H1 (cell line): ENCODE measurements around the gene PARD3. TPM values are rescaled to one million over a fixed set of nuclear protein-coding genes. Genes with fewer than 3 reads are reported as not detected.

ENCODE experiments used
- CTCF ChIA-PET: fragments of 300-600 bp; sonication (Branson Sonifier 250); formaldehyde crosslinking; loops from one replicate; lab custom pipeline; 2021; ENCODE audit not compliant: partially characterized antibody; lab: Charles Lee
- POLR2A ChIA-PET: fragments of 300-600 bp; sonication (Branson Sonifier 250); formaldehyde crosslinking; loops from one replicate; lab custom pipeline; 2021; ENCODE audit warnings: inconsistent platforms; ENCODE audit not compliant: partially characterized antibody; lab: Charles Lee
- DNase-seq, 2 experiments: peaks; one replicate each; pipeline versions ENCODE4 v3.0.0 to v3.0.0-alpha.2; 2010 to 2022; ENCODE audit warnings: low spot score in 2 of 2, low read depth in 1 of 2, mixed read lengths in 1 of 2
- FAIRE-seq: peaks from 2 replicates; lab custom pipeline; 2011; peaks lifted over from hg19 to GRCh38; lab: Jason Lieb, UNC
- H2AFZ ChIP-seq: 2 replicates; pipeline ENCODE4 v1.8.1; 2012; ENCODE audit warnings: low read length, inconsistent platforms
- H2AK5ac ChIP-seq: 2 replicates; pipeline ENCODE4 v1.6.1; 2013; ENCODE audit warnings: low read depth, low read length
- H2BK120ac ChIP-seq: replicated peaks from 2 replicates; pipeline ENCODE3; 2013; ENCODE audit warnings: low read depth, low read length, inconsistent platforms
- H2BK12ac ChIP-seq: 2 replicates; pipeline ENCODE4 v1.6.1; 2013; ENCODE audit warnings: low read depth, low read length
- H2BK15ac ChIP-seq: 2 replicates; pipeline ENCODE4 v1.6.1; 2013; ENCODE audit warnings: low read length
- H2BK20ac ChIP-seq: 2 replicates; pipeline ENCODE4 v1.6.1; 2013; ENCODE audit warnings: low read length
- H2BK5ac ChIP-seq: 2 replicates; pipeline ENCODE4 v1.6.1; 2013; ENCODE audit warnings: low read depth, low read length
- H3K14ac ChIP-seq: 2 replicates; pipeline ENCODE4 v1.6.1; 2013; ENCODE audit warnings: inconsistent platforms; ENCODE audit not compliant: insufficient read length
- H3K18ac ChIP-seq: 2 replicates; pipeline ENCODE4 v1.6.1; 2013; ENCODE audit warnings: low read length; ENCODE audit errors: extremely low read depth
- H3K23ac ChIP-seq: 2 replicates; pipeline ENCODE4 v1.6.1; 2013; ENCODE audit warnings: inconsistent platforms; ENCODE audit not compliant: insufficient read length
- H3K23me2 ChIP-seq: 2 replicates; pipeline ENCODE4 v1.6.1; 2013; ENCODE audit warnings: low read depth, low read length
- H3K27ac ChIP-seq: 2 replicates; pipeline ENCODE4 v1.6.1; 2011; ENCODE audit warnings: low read depth, low read length, inconsistent platforms
- H3K27me3 ChIP-seq, 4 experiments: replicated peaks in 1 of 4; 1 replicate in 1 of 4; 2 replicates in 3 of 4; pipeline versions ENCODE4 v1.6.1 to v1.8.1; 2011 to 2013; ENCODE audit warnings: low read length in 3 of 4, mild to moderate bottlenecking in 3 of 4, inconsistent platforms in 2 of 4, mixed read lengths in 2 of 4, moderate library complexity in 1 of 4; ENCODE audit not compliant: control insufficient read depth in 3 of 4, insufficient read depth in 3 of 4; ENCODE audit errors: extremely low read depth in 1 of 4
- H3K36me3 ChIP-seq, 4 experiments: 2 replicates each; pipeline versions ENCODE4 v1.6.1 to v1.8.1; 2011 to 2013; ENCODE audit warnings: mild to moderate bottlenecking in 4 of 4, low read length in 3 of 4, moderate library complexity in 2 of 4, control low read depth in 1 of 4, inconsistent platforms in 1 of 4; ENCODE audit not compliant: insufficient read depth in 4 of 4, control insufficient read depth in 2 of 4
- H3K4ac ChIP-seq: replicated peaks from 2 replicates; pipeline ENCODE3; 2013; ENCODE audit warnings: low read length, low read depth, mixed read lengths, inconsistent platforms; ENCODE audit not compliant: insufficient read length
- H3K4me1 ChIP-seq, 4 experiments: replicated peaks in 1 of 4; 1 replicate in 1 of 4; 2 replicates in 3 of 4; pipeline versions ENCODE4 v1.6.1 to v1.8.1; 2011 to 2013; ENCODE audit warnings: low read length in 3 of 4, inconsistent platforms in 2 of 4, mixed read lengths in 1 of 4; ENCODE audit not compliant: insufficient read depth in 4 of 4, control insufficient read depth in 3 of 4
- H3K4me2 ChIP-seq, 2 experiments: 2 replicates each; pipeline versions ENCODE4 v1.6.1 to v1.8.1; 2011 to 2013; ENCODE audit warnings: low read depth in 2 of 2, low read length in 2 of 2, control low read depth in 1 of 2, inconsistent platforms in 1 of 2, mild to moderate bottlenecking in 1 of 2; ENCODE audit not compliant: insufficient read depth in 1 of 2
- H3K4me3 ChIP-seq, 4 experiments: fragments of 200-600, 300-600 bp in 1 of 4; sonication (generic), shearing (Covaris generic), sonication (Bioruptor Twin) in 1 of 4; 2 replicates each; pipeline versions ENCODE4 v1.5.1 to v1.8.1; 2011 to 2016; ENCODE audit warnings: low read length in 4 of 4, low read depth in 3 of 4, control low read depth in 2 of 4, inconsistent platforms in 2 of 4, mild to moderate bottlenecking in 2 of 4, mixed read lengths in 1 of 4, moderate library complexity in 1 of 4; ENCODE audit not compliant: insufficient read depth in 2 of 4; ENCODE audit errors: extremely low read depth in 1 of 4
- H3K56ac ChIP-seq: replicated peaks from 2 replicates; pipeline ENCODE3; 2013; ENCODE audit warnings: low read depth, mild to moderate bottlenecking, mixed read lengths, low read length, inconsistent platforms; ENCODE audit not compliant: insufficient read length
- H3K79me1 ChIP-seq: 2 replicates; pipeline ENCODE4 v1.6.1; 2013; ENCODE audit warnings: low read depth, low read length, control low read depth
- H3K79me2 ChIP-seq, 2 experiments: 2 replicates each; pipeline versions ENCODE4 v1.6.1 to v1.8.1; 2012 to 2013; ENCODE audit warnings: low read length in 2 of 2, mild to moderate bottlenecking in 2 of 2, inconsistent platforms in 1 of 2; ENCODE audit not compliant: insufficient read depth in 2 of 2, control insufficient read depth in 1 of 2
- H3K9ac ChIP-seq, 4 experiments: replicated peaks in 1 of 4; 1 replicate in 1 of 4; 2 replicates in 3 of 4; pipeline versions ENCODE4 v1.6.1 to v1.8.1; 2011 to 2013; ENCODE audit warnings: low read depth in 3 of 4, low read length in 3 of 4, control low read depth in 2 of 4, mild to moderate bottlenecking in 2 of 4, moderate library complexity in 2 of 4, inconsistent platforms in 1 of 4; ENCODE audit errors: extremely low read depth in 1 of 4
- H3K9me3 ChIP-seq, 2 experiments: 2 replicates each; pipeline versions ENCODE4 v1.6.1 to v1.8.1; 2012 to 2013; ENCODE audit warnings: mild to moderate bottlenecking in 2 of 2, moderate library complexity in 2 of 2, control low read depth in 1 of 2, inconsistent platforms in 1 of 2, low read depth in 1 of 2, low read length in 1 of 2, mixed read lengths in 1 of 2; ENCODE audit not compliant: insufficient read depth in 2 of 2
- H4K20me1 ChIP-seq, 2 experiments: replicated peaks in 1 of 2; 2 replicates each; pipeline versions ENCODE3 to v1.8.1; 2011 to 2013; ENCODE audit warnings: inconsistent platforms in 2 of 2, low read length in 2 of 2, mild to moderate bottlenecking in 1 of 2; ENCODE audit not compliant: insufficient read depth in 2 of 2, control insufficient read depth in 1 of 2
- H4K5ac ChIP-seq: 2 replicates; pipeline ENCODE4 v1.6.1; 2013; ENCODE audit warnings: low read length, low read depth, mixed read lengths, inconsistent platforms; ENCODE audit not compliant: insufficient read length
- H4K8ac ChIP-seq: 2 replicates; pipeline ENCODE4 v1.8.0; 2013; ENCODE audit warnings: mild to moderate bottlenecking, moderate library complexity, low read length, inconsistent platforms; ENCODE audit not compliant: insufficient read depth; ENCODE audit errors: extremely low read depth
- H4K91ac ChIP-seq: replicated peaks from 2 replicates; pipeline ENCODE3; 2013; ENCODE audit warnings: low read length, mixed read lengths, inconsistent platforms; ENCODE audit not compliant: insufficient read length
- ASH2L ChIP-seq: fragments of 200-600, 300-600 bp; sonication (generic); IDR thresholded peaks from one replicate; pipeline ENCODE4 v1.7.1; 2017; ENCODE audit warnings: low read length
- CTBP2 ChIP-seq: IDR thresholded peaks from 2 replicates; pipeline ENCODE4 v1.7.0; 2011; ENCODE audit warnings: borderline replicate concordance, mild to moderate bottlenecking, moderate library complexity, mixed read lengths, low read length; ENCODE audit not compliant: insufficient read depth, insufficient read length
- HDAC2 ChIP-seq, 2 experiments: fragments of 300-600 bp in 1 of 2; sonication (generic) in 1 of 2; IDR thresholded peaks; 2 replicates each; pipeline ENCODE4 v1.6.1; 2011 to 2012; ENCODE audit warnings: low read depth in 2 of 2, low read length in 2 of 2, mild to moderate bottlenecking in 2 of 2, moderate library complexity in 2 of 2, borderline replicate concordance in 1 of 2, inconsistent platforms in 1 of 2
- KDM1A ChIP-seq: fragments of 200-600, 300-600 bp; sonication (generic); IDR thresholded peaks from 2 replicates; pipeline ENCODE4 v1.7.1; 2016; ENCODE audit warnings: mild to moderate bottlenecking, low read length, borderline replicate concordance
- PHF8 ChIP-seq: fragments of 200-600 bp; sonication (generic); conservative IDR thresholded peaks from 2 replicates; pipeline ENCODE4 v1.7.1; 2012; ENCODE audit warnings: low read depth, mild to moderate bottlenecking, inconsistent platforms, low read length, moderate library complexity
- POLR2A ChIP-seq, 2 experiments: IDR thresholded peaks; 1 replicate in 1 of 2; 2 replicates in 1 of 2; pipeline ENCODE4 v1.6.1; 2011; ENCODE audit warnings: low read depth in 2 of 2, low read length in 2 of 2, mild to moderate bottlenecking in 2 of 2; ENCODE audit errors: control extremely low read depth in 1 of 2
- POU5F1 ChIP-seq: IDR thresholded peaks from 2 replicates; pipeline ENCODE4 v1.6.1; 2011; ENCODE audit warnings: low read depth, mild to moderate bottlenecking, low read length, moderate library complexity
- RAD21 ChIP-seq, 2 experiments: IDR thresholded peaks in 1 of 2; conservative IDR thresholded peaks in 1 of 2; 2 replicates each; pipeline ENCODE4 v1.6.1; 2011; ENCODE audit warnings: low read depth in 2 of 2, low read length in 2 of 2, improper control_type of control experiment in 1 of 2, inconsistent platforms in 1 of 2, mild to moderate bottlenecking in 1 of 2, moderate library complexity in 1 of 2
- SIRT6 ChIP-seq: IDR thresholded peaks from one replicate; pipeline ENCODE4 v1.7.1; 2012; ENCODE audit warnings: low read length, inconsistent platforms
- SP2 ChIP-seq: IDR thresholded peaks from 2 replicates; pipeline ENCODE4 v1.6.1; 2012; ENCODE audit warnings: mild to moderate bottlenecking, low read length, inconsistent platforms
- SRF ChIP-seq: IDR thresholded peaks from 2 replicates; pipeline ENCODE4 v1.6.1; 2011; ENCODE audit warnings: mild to moderate bottlenecking, low read depth, low read length, moderate library complexity
- TBP ChIP-seq: IDR thresholded peaks from 2 replicates; pipeline ENCODE4 v1.6.1; 2011; ENCODE audit warnings: low read depth, low read length, improper control_type of control experiment
- TEAD4 ChIP-seq: IDR thresholded peaks from 2 replicates; pipeline ENCODE4 v1.6.1; 2012; ENCODE audit warnings: low read depth, low read length, inconsistent platforms, mixed read lengths
- polyA plus RNA-seq, 7 experiments: library from polyadenylated mRNA; depleted of rRNA in 3 of 7; stranded (reverse) in 5 of 7; unstranded in 2 of 7; fragments of >200 nt in 5 of 7; fragments of 200-250 nt in 2 of 7; gene quantifications; 1 replicate in 5 of 7; 2 replicates in 1 of 7; 4 replicates in 1 of 7; pipeline versions ENCODE4 v1.2.1 to v1.2.3, GENCODE V29; 2011 to 2013; ENCODE audit warnings: missing spikeins in 2 of 7, mixed read lengths in 2 of 7
- total RNA-seq: library from RNA; stranded (reverse); fragmentation: NEBNext Ultra II Directional; extraction: Animal tissue kit (Norgen Biotek cat#: 25700); gene quantifications from 2 replicates; pipeline ENCODE4 v1.2.1, GENCODE V29; 2021
- TF ChIP-seq, protein P1 (sequence below): IDR thresholded peaks from 2 replicates; pipeline ENCODE4 v1.6.1; 2011; ENCODE audit warnings: low read length, improper control_type of control experiment

The PARD3 gene
- total and polyA plus RNA-seq, 2 of the 8 experiments (the other 6 are each of a cell fraction or from before 2014, with no cell fraction given): 19.7 to 49.1 TPM

DNA sequence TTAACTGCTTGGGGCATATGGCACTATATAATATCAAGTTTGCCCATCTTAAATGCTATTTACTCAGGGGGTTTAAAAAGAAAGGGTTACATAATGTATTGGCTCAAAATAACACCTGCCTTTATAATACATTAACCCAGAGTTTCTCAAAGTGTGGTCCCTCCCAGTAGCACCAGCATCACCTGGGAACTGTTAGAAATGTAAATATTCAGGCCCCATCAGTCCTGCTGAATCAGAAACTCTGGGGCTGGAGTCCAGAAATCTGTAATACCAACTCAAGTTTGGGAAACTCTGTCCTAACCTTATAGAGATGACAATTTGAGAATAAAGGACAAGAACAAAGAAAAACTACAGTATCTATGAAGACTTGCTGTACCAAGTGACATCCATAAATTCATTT is 270.7 kb downstream of the PARD3 start:
- Histone ChIP-seq H3K27ac (no peak overlapping the region), H4K91ac (no peak overlapping the region), H3K79me1 (no peaks in the 10 kb centered on the region), H2BK15ac (no peak overlapping the region), H3K23me2 (no peaks in the 10 kb centered on the region), H3K4ac (no peak overlapping the region), H2BK120ac (no peak overlapping the region), H3K14ac (no peak overlapping the region), H3K27me3 (no peaks in the 10 kb centered on the region), H3K4me2 (no peak overlapping the region), H3K79me2 (peaks cover 0 to 9% of the 10 kb centered on the region in 2 experiments; a peak in 1 of 4 replicates), H2BK5ac (no peak overlapping the region), H3K4me3 (no peak overlapping the region), H3K23ac (no peak overlapping the region), H3K18ac (no peak overlapping the region), H2BK12ac (no peak overlapping the region), H4K8ac (no peak overlapping the region), H3K36me3 (no peaks in the 10 kb centered on the region), H3K4me1 (peaks cover 0 to 3% (median 0%) of the 10 kb centered on the region in 4 experiments; a peak in 1 of 7 replicates), H4K5ac (no peak overlapping the region), H3K9me3 (no peaks in the 10 kb centered on the region), H2AK5ac (no peak overlapping the region), H3K9ac (no peak overlapping the region), H3K56ac (no peak overlapping the region), H2BK20ac (no peak overlapping the region), H4K20me1 (no peaks in the 10 kb centered on the region), H2AFZ (no peak overlapping the region)
- CTCF ChIA-PET: no interaction called here
- DNase-seq (no peak), FAIRE-seq (no peak)
- TF ChIP-seq KDM1A (no peak), CTBP2 (no peak), SIRT6 (no peak), TEAD4 (no peak), POLR2A (IDR thresholded peaks at IDR 0.05; ENCODE audit: control extremely low read depth in 1 of 2, low read depth in 2 of 2, low read length in 2 of 2) (no peak), PHF8 (no peak), ASH2L (no peak), RAD21 (IDR thresholded peaks at IDR 0.05 in 1 of 2, conservative IDR thresholded peaks at IDR 0.05 in 1 of 2; ENCODE audit: low read depth in 2 of 2, low read length in 2 of 2) (no peak), HDAC2 (IDR thresholded peaks at IDR 0.05; ENCODE audit: borderline replicate concordance in 1 of 2, low read depth in 2 of 2, low read length in 2 of 2) (no peak), SRF (no peak), POU5F1 (no peak), SP2 (no peak), TBP (no peak)
- TF ChIP-seq, protein P1, sequence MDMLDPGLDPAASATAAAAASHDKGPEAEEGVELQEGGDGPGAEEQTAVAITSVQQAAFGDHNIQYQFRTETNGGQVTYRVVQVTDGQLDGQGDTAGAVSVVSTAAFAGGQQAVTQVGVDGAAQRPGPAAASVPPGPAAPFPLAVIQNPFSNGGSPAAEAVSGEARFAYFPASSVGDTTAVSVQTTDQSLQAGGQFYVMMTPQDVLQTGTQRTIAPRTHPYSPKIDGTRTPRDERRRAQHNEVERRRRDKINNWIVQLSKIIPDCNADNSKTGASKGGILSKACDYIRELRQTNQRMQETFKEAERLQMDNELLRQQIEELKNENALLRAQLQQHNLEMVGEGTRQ: no peak
- POLR2A ChIA-PET: no interaction called here
